RWPE2 (cell line): Measurements from ENCODE around the gene PSMD1.

Experiments
- ATAC-seq: fragments of 200-7000 bp; cut with Tn5 transposase; 3 replicates; pipeline ENCODE4 v1.9.1; 2021; ENCODE audit warnings: low read depth
- DNase-seq: peaks from one replicate; pipeline ENCODE4 v3.0.0-alpha.2; 2020; ENCODE audit warnings: low spot score
- H3K27ac ChIP-seq: fragments of 450-650 bp; 2 replicates; pipeline ENCODE4 v1.5.1; 2017; ENCODE audit warnings: mild to moderate bottlenecking; ENCODE audit not compliant: poor library complexity, severe bottlenecking
- H3K27me3 ChIP-seq: fragments of 250-450 bp; sonication (Bioruptor Pico); 2 replicates; pipeline ENCODE4 v1.5.1; 2021; ENCODE audit warnings: mild to moderate bottlenecking, moderate library complexity; ENCODE audit not compliant: insufficient read depth, poor library complexity, severe bottlenecking
- H3K36me3 ChIP-seq: fragments of 250-450 bp; sonication (Bioruptor Pico); 2 replicates; pipeline ENCODE4 v1.5.1; 2020; ENCODE audit warnings: low read depth, mild to moderate bottlenecking, moderate library complexity
- H3K4me1 ChIP-seq: fragments of 250-450 bp; sonication (Bioruptor Pico); 2 replicates; pipeline ENCODE4 v1.5.1; 2021; ENCODE audit warnings: mild to moderate bottlenecking, moderate library complexity; ENCODE audit not compliant: insufficient read depth, poor library complexity, severe bottlenecking
- H3K4me3 ChIP-seq: fragments of 250-450 bp; sonication (Bioruptor Pico); 2 replicates; pipeline ENCODE4 v1.5.1; 2021; ENCODE audit warnings: mild to moderate bottlenecking, moderate library complexity; ENCODE audit not compliant: severe bottlenecking
- H3K9me3 ChIP-seq: fragments of 250-450 bp; sonication (Bioruptor Pico); 2 replicates; pipeline ENCODE4 v1.5.1; 2021; ENCODE audit warnings: mild to moderate bottlenecking, moderate library complexity; ENCODE audit not compliant: severe bottlenecking
- CTCF ChIP-seq: fragments of 450-650 bp; IDR thresholded peaks from one replicate; pipeline ENCODE4 v1.5.1; 2017; ENCODE audit warnings: mild to moderate bottlenecking, moderate library complexity; ENCODE audit not compliant: poor library complexity, severe bottlenecking

Gene PSMD1

GRCh38 chr2:231052494-231053451 is 3.9 kb upstream of the PSMD1 start:
- no peak overlapping the region for H3K27ac ChIP-seq
- no peaks in the 10 kb centered on the region for H3K36me3 ChIP-seq
- ATAC-seq: peak; percentile 79
- H3K27me3 ChIP-seq: no peaks in the 10 kb centered on the region
- no peaks in the 10 kb centered on the region for H3K9me3 ChIP-seq
- no peaks in the 10 kb centered on the region for H3K4me1 ChIP-seq
- TF ChIP-seq CTCF: peak; percentile 96
- H3K4me3 ChIP-seq: peak overlapping the region; percentile 49
- no peak for DNase-seq

- Histone ChIP-seq H3K9me3 (no peaks in the 10 kb centered on the region), H3K27ac (no peak overlapping the region), H3K27me3 (no peaks in the 10 kb centered on the region), H3K4me1 (peaks cover 10% of the 10 kb centered on the region), H3K36me3 (peaks cover 3% of the 10 kb centered on the region; the same call in 1 of the 2 replicates), H3K4me3 (no peak overlapping the region)
- no peak for TF ChIP-seq CTCF
- no peak for ATAC-seq
- DNase-seq: no peak
Measured at GRCh38 chr2:231053846-231054245, 2.8 kb upstream of the PSMD1 start.

- no peaks in the 10 kb centered on the region for H3K9me3 ChIP-seq
- peak; percentile 12; the same call in 1 of the 3 replicates for ATAC-seq
- peak overlapping the region; percentile 47 for H3K27ac ChIP-seq
- peak overlapping the region; percentile 77 for H3K4me3 ChIP-seq
- peaks cover 37% of the 10 kb centered on the region for H3K36me3 ChIP-seq
- no peak for TF ChIP-seq CTCF
- no peaks in the 10 kb centered on the region for H3K27me3 ChIP-seq
- no peak for DNase-seq
- H3K4me1 ChIP-seq: peaks cover 15% of the 10 kb centered on the region
Measured at GRCh38 chr2:231057590-231057989, 923 bp downstream of the PSMD1 start.

GRCh38 chr2:231058761-231059550 is 2.3 kb downstream of the PSMD1 start:
- Histone ChIP-seq H3K27ac (no peak overlapping the region), H3K4me3 (no peak overlapping the region), H3K9me3 (no peaks in the 10 kb centered on the region), H3K36me3 (peaks cover 50% of the 10 kb centered on the region), H3K27me3 (no peaks in the 10 kb centered on the region), H3K4me1 (peaks cover 15% of the 10 kb centered on the region)
- no peak for DNase-seq
- no peak for TF ChIP-seq CTCF
- ATAC-seq: no peak
